Endothelial cell of umbilical vein (primary cell): ENCODE measurements around the gene XPNPEP2.

Experiments used
- CTCF ChIP-seq, 2 donors: IDR thresholded peaks; 1 replicate in 1 of 2; 2 replicates in 1 of 2; pipeline ENCODE4 v1.5.1; 2011; ENCODE audit warnings: low read length in 2 of 2, mild to moderate bottlenecking in 2 of 2, moderate library complexity in 2 of 2, control low read depth in 1 of 2, inconsistent platforms in 1 of 2, low read depth in 1 of 2; ENCODE audit not compliant: insufficient read depth in 1 of 2; ENCODE audit errors: extremely low read depth in 1 of 2
- EZH2 ChIP-seq: IDR thresholded peaks from 2 replicates; pipeline ENCODE4 v1.6.1; 2012; ENCODE audit warnings: borderline replicate concordance, low read depth, mild to moderate bottlenecking, moderate library complexity, low read length, inconsistent platforms; ENCODE audit not compliant: severe bottlenecking
- FOS ChIP-seq: IDR thresholded peaks from 2 replicates; pipeline ENCODE4 v1.6.1; 2011; ENCODE audit warnings: mild to moderate bottlenecking, low read length, moderate library complexity, borderline replicate concordance; ENCODE audit not compliant: insufficient read depth
- GATA2 ChIP-seq: IDR thresholded peaks from 2 replicates; pipeline ENCODE4 v1.7.0; 2011; ENCODE audit warnings: low read depth, mild to moderate bottlenecking, moderate library complexity, mixed read lengths, low read length; ENCODE audit not compliant: insufficient read length, insufficient read depth
- JUN ChIP-seq: IDR thresholded peaks from 2 replicates; pipeline ENCODE4 v1.6.1; 2011; ENCODE audit warnings: borderline replicate concordance, low read depth; ENCODE audit not compliant: insufficient read length, insufficient read depth
- MAX ChIP-seq: IDR thresholded peaks from 2 replicates; pipeline ENCODE4 v1.6.1; 2011; ENCODE audit not compliant: insufficient read depth, insufficient read length
- MYC ChIP-seq: IDR thresholded peaks from one replicate; pipeline ENCODE4 v1.6.1; 2011; ENCODE audit warnings: mild to moderate bottlenecking, low read depth, low read length
- POLR2A ChIP-seq: IDR thresholded peaks from 2 replicates; pipeline ENCODE4 v1.6.1; 2012; ENCODE audit warnings: low read depth, mild to moderate bottlenecking, control low read depth, low read length
- POLR2AphosphoS5 ChIP-seq: IDR thresholded peaks from 2 replicates; pipeline ENCODE4 v1.6.1; 2012; ENCODE audit warnings: low read depth, mild to moderate bottlenecking, control low read depth, low read length, moderate library complexity; ENCODE audit not compliant: insufficient read depth

- TF ChIP-seq CTCF (IDR thresholded peaks at IDR 0.05; ENCODE audit: extremely low read depth in 1 of 2, insufficient read depth in 1 of 2, low read depth in 1 of 2, low read length in 2 of 2) (no peak), GATA2 (no peak), POLR2A (no peak), MYC (no peak), POLR2AphosphoS5 (no peak), EZH2 (no peak), MAX (no peak), JUN (no peak), FOS (no peak)
These were observed 37.1 kb upstream of the XPNPEP2 start for GRCh38 chrX:129701624-129702069.
